Measurements from ENCODE around the gene CIDEC. TPM values are rescaled to one million over a fixed set of nuclear protein-coding genes. Genes with fewer than 3 reads are reported as not detected.
A peak's percentile ranks its signal among the peaks of the same experiment; 100 is the strongest.

The CIDEC gene
- total RNA-seq, 6 donors from 2014 or later: not detected

DNA sequence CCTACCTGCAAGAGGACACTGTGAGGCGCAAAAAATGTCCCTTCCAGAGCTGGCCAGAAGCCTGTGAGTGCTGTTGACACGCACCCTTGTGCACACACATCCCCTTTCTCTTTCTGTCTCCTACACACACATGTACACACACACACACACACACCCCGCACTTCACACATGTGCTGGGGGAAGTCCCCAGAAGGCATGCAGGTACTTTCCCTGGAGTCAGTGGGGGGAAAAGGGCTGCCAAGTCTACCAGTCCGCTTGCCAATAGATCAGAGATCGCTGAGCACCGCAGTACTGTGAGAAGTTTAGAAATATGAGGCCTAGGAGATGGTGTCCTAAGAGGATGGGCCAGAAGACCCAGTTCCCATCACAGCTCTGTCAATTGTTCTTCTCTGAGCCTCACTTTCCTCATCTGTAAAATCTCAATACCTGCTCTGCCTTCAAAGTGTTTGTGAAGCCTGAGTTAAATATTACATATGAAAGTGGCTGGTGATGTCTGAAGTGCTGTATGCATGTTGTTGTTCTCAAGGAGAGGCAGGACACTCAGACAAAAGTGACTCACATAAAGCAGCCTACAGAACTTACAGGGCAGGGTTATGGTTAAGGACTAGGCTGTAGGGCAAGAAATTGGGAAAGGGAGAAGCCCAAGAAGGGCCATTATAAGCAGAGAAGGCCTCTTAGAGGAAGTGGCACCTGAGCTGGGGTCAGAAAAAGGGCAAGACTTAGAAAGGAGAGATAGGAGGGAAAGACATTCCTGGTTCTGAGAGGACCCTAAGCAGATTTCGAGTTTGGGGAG is 29.4 kb upstream of the CIDEC start:
- Histone ChIP-seq H3K27me3 (no peaks in the 10 kb centered on the region), H3K36me3 (peaks cover 0 to 5% (median 0%) of the 10 kb centered on the region in 4 donors), H3K4me3 (no peak overlapping the region), H3K9me3 (no peaks in the 10 kb centered on the region), H3K27ac (peak overlapping the region in 2 of 4 donors; percentile 15 to 36), H3K4me1 (peaks cover 6 to 32% (median 13%) of the 10 kb centered on the region in 4 donors)
- TF ChIP-seq, protein P1, sequence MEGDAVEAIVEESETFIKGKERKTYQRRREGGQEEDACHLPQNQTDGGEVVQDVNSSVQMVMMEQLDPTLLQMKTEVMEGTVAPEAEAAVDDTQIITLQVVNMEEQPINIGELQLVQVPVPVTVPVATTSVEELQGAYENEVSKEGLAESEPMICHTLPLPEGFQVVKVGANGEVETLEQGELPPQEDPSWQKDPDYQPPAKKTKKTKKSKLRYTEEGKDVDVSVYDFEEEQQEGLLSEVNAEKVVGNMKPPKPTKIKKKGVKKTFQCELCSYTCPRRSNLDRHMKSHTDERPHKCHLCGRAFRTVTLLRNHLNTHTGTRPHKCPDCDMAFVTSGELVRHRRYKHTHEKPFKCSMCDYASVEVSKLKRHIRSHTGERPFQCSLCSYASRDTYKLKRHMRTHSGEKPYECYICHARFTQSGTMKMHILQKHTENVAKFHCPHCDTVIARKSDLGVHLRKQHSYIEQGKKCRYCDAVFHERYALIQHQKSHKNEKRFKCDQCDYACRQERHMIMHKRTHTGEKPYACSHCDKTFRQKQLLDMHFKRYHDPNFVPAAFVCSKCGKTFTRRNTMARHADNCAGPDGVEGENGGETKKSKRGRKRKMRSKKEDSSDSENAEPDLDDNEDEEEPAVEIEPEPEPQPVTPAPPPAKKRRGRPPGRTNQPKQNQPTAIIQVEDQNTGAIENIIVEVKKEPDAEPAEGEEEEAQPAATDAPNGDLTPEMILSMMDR (IDR thresholded peaks at IDR 0.05): no peak
- TF ChIP-seq POLR2AphosphoS5 (IDR thresholded peaks at IDR 0.05): peak in 1 of 2 donors; percentile 41
- peak in 1 of 2 donors; percentile 55 for DNase-seq
- 58 to 65% methylated on average over 7 of the region's 7 CpGs for WGBS, 2 donors
- ATAC-seq (ENCODE audit: low FRiP score in 2 of 2): peak; percentile 51 to 89

- peak overlapping the region in 1 of 4 donors; percentile 48 for H3K27ac ChIP-seq
- H3K9me3 ChIP-seq: no peaks in the 10 kb centered on the region
- H3K4me3 ChIP-seq: no peak overlapping the region
- H3K27me3 ChIP-seq: no peaks in the 10 kb centered on the region
- H3K36me3 ChIP-seq: peaks cover 0 to 5% (median 0%) of the 10 kb centered on the region in 4 donors
- TF ChIP-seq POLR2A (IDR thresholded peaks at IDR 0.05) (no peak), POLR2AphosphoS5 (IDR thresholded peaks at IDR 0.05) (no peak), EP300 (IDR thresholded peaks at IDR 0.05) (no peak)
- TF ChIP-seq, protein P1 (IDR thresholded peaks at IDR 0.05): no peak
- peaks cover 2 to 39% (median 12%) of the 10 kb centered on the region in 4 donors for H3K4me1 ChIP-seq
- WGBS, 2 donors: 94 to 100% methylated on average over 2 to 3 of the region's 3 CpGs
- no peak for DNase-seq
- ATAC-seq (ENCODE audit: low FRiP score in 2 of 2): no peak
These were observed 28.2 kb upstream of the CIDEC start for GRCh38 chr3:9908286-9908685.

GRCh38 chr3:9906480-9906879 is 26.4 kb upstream of the CIDEC start:
- ATAC-seq (ENCODE audit: low FRiP score in 2 of 2): no peak
- 85 to 88% methylated on average over 3 to 5 of the region's 5 CpGs for WGBS, 2 donors
- H3K36me3 ChIP-seq: peaks cover 0 to 5% (median 0%) of the 10 kb centered on the region in 4 donors
- H3K9me3 ChIP-seq: no peaks in the 10 kb centered on the region
- no peak overlapping the region for H3K27ac ChIP-seq
- H3K27me3 ChIP-seq: no peaks in the 10 kb centered on the region
- DNase-seq: no peak
- H3K4me1 ChIP-seq: peaks cover 0 to 45% (median 22%) of the 10 kb centered on the region in 4 donors
- TF ChIP-seq POLR2AphosphoS5 (IDR thresholded peaks at IDR 0.05) (no peak), POLR2A (IDR thresholded peaks at IDR 0.05) (no peak), EP300 (IDR thresholded peaks at IDR 0.05) (no peak)
- TF ChIP-seq, protein P1 (IDR thresholded peaks at IDR 0.05): no peak
- H3K4me3 ChIP-seq: no peak overlapping the region

DNA sequence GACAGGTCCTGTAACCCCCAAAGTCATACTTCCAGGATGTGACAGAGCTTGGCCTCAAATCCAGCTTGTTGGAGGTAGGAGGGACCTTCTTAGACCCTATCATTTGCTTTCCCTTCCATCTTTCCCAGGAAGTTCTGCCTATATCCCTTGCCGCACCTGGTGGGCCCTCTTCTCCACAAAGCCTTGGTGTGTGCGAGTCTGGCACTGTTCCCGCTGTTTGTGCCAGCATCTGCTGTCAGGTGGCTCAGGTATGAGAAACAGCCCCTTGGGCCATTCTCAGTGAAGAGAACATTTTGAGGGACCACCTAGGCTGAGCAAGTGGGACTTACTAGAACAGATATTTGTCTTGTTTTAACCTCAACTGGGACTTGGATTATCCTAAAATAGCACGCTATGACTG is 23.9 kb upstream of the CIDEC start:
- Histone ChIP-seq H3K4me1 (peaks cover 0 to 32% (median 18%) of the 10 kb centered on the region in 4 donors), H3K4me3 (no peak overlapping the region), H3K27ac (no peak overlapping the region), H3K27me3 (no peaks in the 10 kb centered on the region), H3K9me3 (no peaks in the 10 kb centered on the region), H3K36me3 (peaks cover 0 to 5% (median 0%) of the 10 kb centered on the region in 4 donors)
- no peak for TF ChIP-seq POLR2AphosphoS5 (IDR thresholded peaks at IDR 0.05)
- no peak for TF ChIP-seq POLR2A (IDR thresholded peaks at IDR 0.05)
- TF ChIP-seq, protein P1 (IDR thresholded peaks at IDR 0.05): no peak
- ATAC-seq (ENCODE audit: low FRiP score in 2 of 2) (no peak), DNase-seq (no peak)
- 78 to 81% methylated on average over 4 of the region's 4 CpGs for WGBS, 2 donors
